Heart right ventricle (tissue), 16 donors: ENCODE measurements around the gene DCTN4. TPM values are rescaled to one million over a fixed set of nuclear protein-coding genes. Genes with fewer than 3 reads are reported as not detected.

Source experiments
- ATAC-seq, 8 donors: fragments of 200-7000 bp; cut with Tn5 transposase; one replicate each; pipeline ENCODE4 v1.9.1; 2020; ENCODE audit warnings: mild to moderate bottlenecking in 8 of 8, moderate library complexity in 8 of 8, moderate number of reproducible peaks in 1 of 8
- DNase-seq, 2 donors: peaks; one replicate each; pipeline ENCODE4 v3.0.0-alpha.2; 2020
- H3K27ac ChIP-seq, 10 donors: fragments of 200-600 bp; sonication (generic) in 2 of 10; one replicate each; pipeline versions ENCODE4 v1.5.0 to v1.8.0; 2020 to 2022; ENCODE audit warnings: mild to moderate bottlenecking in 3 of 10
- H3K27me3 ChIP-seq, 7 donors: fragments of 200-600 bp; one replicate each; pipeline ENCODE4 v1.8.0; 2021 to 2022; ENCODE audit warnings: mild to moderate bottlenecking in 2 of 7
- H3K36me3 ChIP-seq, 9 donors: fragments of 200-600 bp; sonication (generic) in 1 of 9; one replicate each; pipeline versions ENCODE4 v1.5.0 to v1.8.0; 2020 to 2022; ENCODE audit warnings: mild to moderate bottlenecking in 2 of 9
- H3K4me1 ChIP-seq, 9 donors: fragments of 200-600 bp; sonication (generic) in 1 of 9; one replicate each; pipeline versions ENCODE4 v1.5.0 to v1.8.0; 2020 to 2022; ENCODE audit warnings: mild to moderate bottlenecking in 4 of 9
- H3K4me3 ChIP-seq, 10 donors: fragments of 200-600 bp; sonication (generic) in 2 of 10; one replicate each; pipeline versions ENCODE4 v1.5.0 to v1.8.0; 2020 to 2022; ENCODE audit warnings: mild to moderate bottlenecking in 7 of 10, moderate library complexity in 2 of 10
- H3K9me3 ChIP-seq, 11 donors: fragments of 200-600 bp in 10 of 11; sonication (generic) in 2 of 11; one replicate each; pipeline versions ENCODE4 v1.5.0 to v1.8.0; 2013 to 2022; ENCODE audit warnings: mild to moderate bottlenecking in 2 of 11, control low read depth in 1 of 11, moderate library complexity in 1 of 11
- CTCF ChIP-seq, 9 donors: fragments of 200-600 bp; sonication (generic) in 2 of 9; IDR thresholded peaks; one replicate each; pipeline versions ENCODE4 v1.5.0 to v1.8.0; 2021 to 2022; ENCODE audit warnings: antibody characterized with exemption in 9 of 9, mild to moderate bottlenecking in 5 of 9, moderate library complexity in 1 of 9
- WGBS, 2 donors: extraction: QIAGEN DNeasy Blood & Tissue Kit; methylation state at CpG; one replicate each; pipeline ENCODE4 v1.1.7; 2013; ENCODE audit warnings: inconsistent platforms in 1 of 2; 5-methylcytosine and 5-hydroxymethylcytosine counted together
- intact Hi-C, 10 donors: fragments of 100-400 bp; cut with DNase I; formaldehyde crosslinking; loops; one replicate each; pipeline versions ENCODE4 v1.11.1 to v1.14.2; 2022
- polyA plus RNA-seq, 2 donors: library from polyadenylated mRNA; stranded (reverse); fragments of 200-250 nt; gene quantifications; one replicate each; pipeline ENCODE4 v1.2.3, GENCODE V29; 2013
- total RNA-seq, 10 donors: library from RNA; stranded (reverse); fragmentation: NEBNext Ultra II Directional in 3 of 10; extraction: Animal tissue kit (Norgen Biotek cat#: 25700) in 3 of 10; gene quantifications; one replicate each; pipeline versions ENCODE4 v1.2.1 to v1.2.4, GENCODE V29; 2021 to 2023
- donor health status: Arrhythmogenic right ventricular cardiomyopathy.
- donor health status: ischemic (EF 13 %, LVEDD 7.1; RV severe dilation, severe dysfunction).
- donor health status: healthy with polysubstance abuse.
- donor health status: DM: no; HTN: yes; CAD: no.
- donor health status: DM: no; HTN: no; CAD: no.
- donor health status: ischemic (EF 25% LVEDD 6.9; RV normal size, moderate dysfunction).
- donor health status: ischemic (EF 25% LVEDD 5.7; RV mildly dilated, moderate dysfunction).
- donor health status: healthy.
- donor health status: DM: yes; HTN: yes; CAD: no.
- donor health status: Ischemic cardiomyopathy.
- donor health status: ischemic (EF 35%, LVEDD 5.7; RV mildly dilated, moderate dysfunction).
- donor health status: nonischemic (EF 11% LVEDD 7.7; RV severe dilation, severe dysfunction).
- donor health status: DM: yes; HTN: yes; CAD: no.
- donor health status: PGD.
- donor health status: ischemic (EF 29% LVEDD 5.4; RV normal size, mild dysfunction).
- donor health status: nonischemic (EF 23%, LVEDD 6.1; RV moderate dilation, normal function).

Gene DCTN4
- total and polyA plus RNA-seq, 12 donors = 20.0 to 68.3 (median 56.7) TPM

GRCh38 chr5:150670275-150670947 is 88.4 kb downstream of the DCTN4 start:
- H3K4me1 ChIP-seq = peaks cover 13 to 48% (median 41%) of the 10 kb centered on the region in 9 donors
- H3K9me3 ChIP-seq = no peaks in the 10 kb centered on the region
- 90 to 91% methylated on average over 14 of the region's 14 CpGs for WGBS, 2 donors
- intact Hi-C loops = no loop called here
- ATAC-seq (no peak), DNase-seq (no peak)
- H3K27me3 ChIP-seq = peaks cover 0 to 21% (median 0%) of the 10 kb centered on the region in 7 donors
- peak overlapping the region in 1 of 10 donors; percentile 90 for H3K27ac ChIP-seq
- H3K4me3 ChIP-seq = no peak overlapping the region
- TF ChIP-seq CTCF (IDR thresholded peaks at IDR 0.05) = no peak
- no peaks in the 10 kb centered on the region for H3K36me3 ChIP-seq

GRCh38 chr5:150665044-150665443 is 93.8 kb downstream of the DCTN4 start:
- H3K27me3 ChIP-seq = no peaks in the 10 kb centered on the region
- H3K36me3 ChIP-seq = no peaks in the 10 kb centered on the region
- intact Hi-C loops = no loop called here
- DNase-seq (no peak), ATAC-seq (no peak)
- peaks cover 0 to 14% (median 5%) of the 10 kb centered on the region in 9 donors for H3K4me1 ChIP-seq
- 76% methylated on average over 12 of the region's 12 CpGs for WGBS, 2 donors
- H3K9me3 ChIP-seq = no peaks in the 10 kb centered on the region
- H3K4me3 ChIP-seq = no peak overlapping the region
- no peak overlapping the region for H3K27ac ChIP-seq
- TF ChIP-seq CTCF (IDR thresholded peaks at IDR 0.05) = no peak

- WGBS, 2 donors = 96 to 97% methylated on average over 3 of the region's 3 CpGs
- Histone ChIP-seq H3K36me3 (no peaks in the 10 kb centered on the region), H3K4me3 (no peak overlapping the region), H3K27ac (no peak overlapping the region), H3K9me3 (no peaks in the 10 kb centered on the region), H3K4me1 (peaks cover 0 to 24% (median 11%) of the 10 kb centered on the region in 9 donors), H3K27me3 (no peaks in the 10 kb centered on the region)
- ATAC-seq (no peak), DNase-seq (no peak)
- intact Hi-C loops = no loop called here
- TF ChIP-seq CTCF (IDR thresholded peaks at IDR 0.05) = no peak
These were observed 94.9 kb downstream of the DCTN4 start for GRCh38 chr5:150663936-150664335.

- intact Hi-C loops = no loop called here
- WGBS, 2 donors = 87 to 88% methylated on average over 4 of the region's 4 CpGs
- Histone ChIP-seq H3K27me3 (no peaks in the 10 kb centered on the region), H3K36me3 (no peaks in the 10 kb centered on the region), H3K4me1 (peaks cover 2 to 34% (median 20%) of the 10 kb centered on the region in 9 donors), H3K9me3 (no peaks in the 10 kb centered on the region), H3K4me3 (no peak overlapping the region), H3K27ac (no peak overlapping the region)
- no peak for TF ChIP-seq CTCF (IDR thresholded peaks at IDR 0.05)
- ATAC-seq = no peak
- DNase-seq = no peak
These were observed 95.9 kb downstream of the DCTN4 start for GRCh38 chr5:150662731-150663516.
